GM19035 (cell line): ENCODE measurements around the gene PFKFB1.
A peak's percentile ranks its signal among the peaks of the same experiment; 100 is the strongest.

Experiments used
- ATAC-seq: cut with Tn5 transposase; IDR thresholded peaks from one replicate; pipeline ENCODE4 v1.9.1; 2021; ENCODE audit not compliant: unreplicated experiment

The PFKFB1 gene

GRCh38 chrX:54994099-54994498 is at the start of gene PFKFB1:
PFKFB1 (minus strand) TSS chrX:54994188; CDS start chrX:54994007, 181 bp downstream.
- ATAC-seq, result no peak

- no peak for ATAC-seq
Observed at GRCh38 chrX:55041514-55041913, 47.5 kb upstream of the PFKFB1 start.

- ATAC-seq, result no peak
Observed at GRCh38 chrX:55039471-55039870, 45.5 kb upstream of the PFKFB1 start.

GRCh38 chrX:55033429-55033828 is 39.4 kb upstream of the PFKFB1 start:
- ATAC-seq, result no peak

- ATAC-seq, result no peak
Observed at GRCh38 chrX:55030271-55031205, 36.5 kb upstream of the PFKFB1 start, which contains the start of gene ALAS2. ALAS2 (minus strand) TSS chrX:55030977; CDS start chrX:55026000, 4,977 bp downstream.

- no peak for ATAC-seq
Observed at GRCh38 chrX:55029291-55029690, 35.3 kb upstream of the PFKFB1 start.

- no peak for ATAC-seq
Observed at GRCh38 chrX:55028611-55029010, 34.6 kb upstream of the PFKFB1 start.

GRCh38 chrX:55028040-55028439 is 34.1 kb upstream of the PFKFB1 start:
- no peak for ATAC-seq

- no peak for ATAC-seq
Observed at GRCh38 chrX:55026840-55027239, 32.9 kb upstream of the PFKFB1 start.

GRCh38 chrX:55026143-55026542 is 32.2 kb upstream of the PFKFB1 start:
- no peak for ATAC-seq

- no peak for ATAC-seq
Observed at GRCh38 chrX:55014897-55015299, 20.9 kb upstream of the PFKFB1 start.

- ATAC-seq, result no peak
Observed at GRCh38 chrX:55011294-55011693, 17.3 kb upstream of the PFKFB1 start.

GRCh38 chrX:55008571-55009358 is 14.8 kb upstream of the PFKFB1 start:
- ATAC-seq, result no peak

- no peak for ATAC-seq
Observed at GRCh38 chrX:55007656-55008055, 13.7 kb upstream of the PFKFB1 start.

GRCh38 chrX:55006827-55007621 is 13.0 kb upstream of the PFKFB1 start:
- no peak for ATAC-seq

GRCh38 chrX:55005256-55005655 is 11.3 kb upstream of the PFKFB1 start:
- ATAC-seq, result no peak

- no peak for ATAC-seq
Observed at GRCh38 chrX:55004231-55004630, 10.2 kb upstream of the PFKFB1 start.

GRCh38 chrX:54999717-55000598 is 6.0 kb upstream of the PFKFB1 start, which contains the start of gene APEX2:
APEX2 (plus strand) TSS chrX:55000363; CDS start chrX:55000423, 60 bp downstream.
- ATAC-seq, result peak; percentile 93

GRCh38 chrX:54995621-54996020 is 1.6 kb upstream of the PFKFB1 start:
- ATAC-seq, result no peak
